HepG2 (cell line): Measurements from ENCODE around the gene DEFB124. TPM values are rescaled to one million over a fixed set of nuclear protein-coding genes. Genes with fewer than 3 reads are reported as not detected.
A peak's percentile ranks its signal among the peaks of the same experiment; 100 is the strongest.

Experiments
- ATAC-seq: fragments of 200-7000 bp; cut with Tn5 transposase; 3 replicates; pipeline ENCODE4 v1.9.1; 2020; ENCODE audit warnings: mild to moderate bottlenecking, moderate library complexity
- BruUV-seq: library from RNA; stranded (reverse); fragments of 400-500 nt; replicated peaks from 2 replicates; lab custom pipeline; 2021; lab: Mats Ljungman, UMichigan
- CTCF ChIA-PET: fragments of 300-600 bp; formaldehyde crosslinking; extraction: SDS; loops from one replicate; lab custom pipeline; 2021; ENCODE audit warnings: low total read pairs, inconsistent platforms, low intra/inter-chr PET ratio; lab: Yijun Ruan, JAX
- POLR2A ChIA-PET: fragments of 350-600 bp; sonication (Branson Sonifier 250); formaldehyde crosslinking; loops from one replicate; lab custom pipeline; 2020; ENCODE audit warnings: antibody characterized with exemption, inconsistent platforms; lab: Yijun Ruan, JAX
- DNase-seq: peaks from one replicate; pipeline ENCODE4 v3.0.0-alpha.2; 2015; ENCODE audit warnings: low spot score
- FAIRE-seq: peaks from 3 replicates; lab custom pipeline; 2011; peaks lifted over from hg19 to GRCh38; lab: Jason Lieb, UNC
- H2AFZ ChIP-seq: one replicate; pipeline ENCODE4 v1.6.1; 2011; ENCODE audit warnings: low read length, inconsistent platforms
- H3K27ac ChIP-seq: fragments of 300-600 bp; 3 replicates; pipeline ENCODE4 v1.8.0; 2011; ENCODE audit warnings: mixed run types, mild to moderate bottlenecking, mixed read lengths, low read length, inconsistent platforms; ENCODE audit not compliant: insufficient read depth; ENCODE audit errors: extremely low read length
- H3K27me3 ChIP-seq, 2 experiments: fragments of 200-600 bp in 1 of 2; 2 replicates in 1 of 2; 3 replicates in 1 of 2; pipeline versions ENCODE4 v1.6.0 to v1.8.0; 2011; ENCODE audit warnings: low read length in 2 of 2, mild to moderate bottlenecking in 2 of 2, moderate library complexity in 2 of 2, inconsistent platforms in 1 of 2; ENCODE audit not compliant: insufficient read depth in 2 of 2, control insufficient read depth in 1 of 2
- H3K36me3 ChIP-seq, 2 experiments: fragments of 200-600 bp in 1 of 2; replicated peaks in 1 of 2; 2 replicates in 1 of 2; 3 replicates in 1 of 2; pipeline versions ENCODE4 v1.5.1 to v1.8.0; 2011; ENCODE audit warnings: low read length in 2 of 2, inconsistent platforms in 1 of 2; ENCODE audit not compliant: insufficient read depth in 2 of 2, control insufficient read depth in 1 of 2
- H3K4me1 ChIP-seq: 2 replicates; pipeline ENCODE4 v1.5.1; 2012; ENCODE audit warnings: low read length, inconsistent platforms; ENCODE audit not compliant: insufficient read depth
- H3K4me2 ChIP-seq: 2 replicates; pipeline ENCODE4 v1.6.0; 2011; ENCODE audit warnings: low read depth, low read length, inconsistent platforms
- H3K4me3 ChIP-seq, 3 experiments: fragments of 200-600 bp in 1 of 3; sonication (generic), shearing (Covaris generic) in 1 of 3; replicated peaks in 1 of 3; 2 replicates each; pipeline ENCODE4 v1.5.1; 2011 to 2016; ENCODE audit warnings: low read length in 3 of 3, inconsistent platforms in 2 of 3, low read depth in 2 of 3, mild to moderate bottlenecking in 2 of 3, control low read depth in 1 of 3, mixed read lengths in 1 of 3; ENCODE audit not compliant: insufficient read depth in 1 of 3
- H3K79me2 ChIP-seq: one replicate; pipeline ENCODE4 v1.6.1; 2011; ENCODE audit warnings: low read length, inconsistent platforms; ENCODE audit not compliant: insufficient read depth
- H3K9ac ChIP-seq: 2 replicates; pipeline ENCODE4 v1.6.0; 2011; ENCODE audit warnings: mild to moderate bottlenecking, low read depth, low read length, inconsistent platforms; ENCODE audit not compliant: insufficient read depth
- H3K9me3 ChIP-seq: 2 replicates; pipeline ENCODE4 v1.5.1; 2012; ENCODE audit warnings: mild to moderate bottlenecking, low read length
- H4K20me1 ChIP-seq: 2 replicates; pipeline ENCODE4 v1.6.0; 2011; ENCODE audit warnings: inconsistent platforms, mild to moderate bottlenecking, low read length, moderate library complexity; ENCODE audit not compliant: insufficient read depth
- ARHGAP35 ChIP-seq: sonication (generic); formaldehyde crosslinking; IDR thresholded peaks from 2 replicates; pipeline ENCODE4 v1.9.0; 2022; ENCODE audit warnings: mild to moderate bottlenecking, inconsistent platforms, moderate library complexity, missing genetic modification reagents, borderline replicate concordance
- ATM ChIP-seq: fragments of 450-650 bp; IDR thresholded peaks from 2 replicates; pipeline ENCODE4 v1.7.1; 2017; ENCODE audit warnings: mild to moderate bottlenecking, borderline replicate concordance
- BRD4 ChIP-seq: sonication (generic); formaldehyde crosslinking; IDR thresholded peaks from 2 replicates; pipeline ENCODE4 v1.4.0; 2020; ENCODE audit warnings: missing genetic modification reagents
- CC2D1A ChIP-seq: sonication (generic); formaldehyde crosslinking; IDR thresholded peaks from 2 replicates; pipeline ENCODE4 v1.8.1; 2023; ENCODE audit warnings: mild to moderate bottlenecking, missing genetic modification reagents
- CREBL2 ChIP-seq: sonication (generic); formaldehyde crosslinking; IDR thresholded peaks from 2 replicates; pipeline ENCODE4 v1.8.1; 2023; ENCODE audit warnings: missing genetic modification reagents, mild to moderate bottlenecking, borderline replicate concordance
- FOXP1 ChIP-seq, 2 experiments: fragments of 450-650 bp in 1 of 2; IDR thresholded peaks; 2 replicates each; pipeline ENCODE4 v1.6.1; 2017 to 2018; ENCODE audit warnings: antibody characterized with exemption in 1 of 2
- MAFK ChIP-seq, 2 experiments: IDR thresholded peaks in 1 of 2; conservative IDR thresholded peaks in 1 of 2; 2 replicates each; pipeline ENCODE4 v1.6.1; 2011; ENCODE audit warnings: improper control_type of control experiment in 2 of 2, low read length in 2 of 2
- NR2F6 ChIP-seq, 2 experiments: IDR thresholded peaks; 2 replicates each; pipeline ENCODE4 v1.6.1; 2016; ENCODE audit warnings: antibody characterized with exemption in 1 of 2, mild to moderate bottlenecking in 1 of 2
- PAF1 ChIP-seq: IDR thresholded peaks from 2 replicates; pipeline ENCODE4 v1.6.1; 2016; ENCODE audit warnings: missing genetic modification reagents, missing compliant biosample characterization
- PTBP1 ChIP-seq: fragments of 200-400 bp; formaldehyde crosslinking; IDR thresholded peaks from 2 replicates; pipeline ENCODE4 v1.6.1; 2018; ENCODE audit warnings: low read length, low read depth; ENCODE audit not compliant: poor library complexity, severe bottlenecking
- RFXAP ChIP-seq: sonication (generic); formaldehyde crosslinking; IDR thresholded peaks from 2 replicates; pipeline ENCODE4 v1.4.0; 2020; ENCODE audit warnings: missing genetic modification reagents, borderline replicate concordance
- TCF12 ChIP-seq, 2 experiments: fragments of 450-650 bp in 1 of 2; sonication (generic) in 1 of 2; formaldehyde crosslinking in 1 of 2; IDR thresholded peaks; 2 replicates each; pipeline versions ENCODE4 v1.6.1 to v1.8.0; 2017 to 2022; ENCODE audit warnings: antibody characterized with exemption in 1 of 2, mild to moderate bottlenecking in 1 of 2, missing genetic modification reagents in 1 of 2, moderate library complexity in 1 of 2
- TP53 ChIP-seq: sonication (generic); formaldehyde crosslinking; conservative IDR thresholded peaks from 2 replicates; pipeline ENCODE4 v1.4.0; 2020; ENCODE audit warnings: missing genetic modification reagents
- ZFX ChIP-seq: sonication (generic); formaldehyde crosslinking; IDR thresholded peaks from 2 replicates; pipeline ENCODE4 v1.4.0; 2020; ENCODE audit warnings: mild to moderate bottlenecking, low read depth, missing genetic modification reagents, moderate library complexity
- ZMYM2 ChIP-seq: sonication (generic); formaldehyde crosslinking; IDR thresholded peaks from 2 replicates; pipeline ENCODE4 v1.8.0; 2022; ENCODE audit warnings: mild to moderate bottlenecking, missing genetic modification reagents
- ZNF335 ChIP-seq: sonication (generic); formaldehyde crosslinking; IDR thresholded peaks from 2 replicates; pipeline ENCODE4 v1.4.0; 2020; ENCODE audit warnings: missing genetic modification reagents
- ZNF337 ChIP-seq: sonication (generic); formaldehyde crosslinking; IDR thresholded peaks from 2 replicates; pipeline ENCODE4 v1.5.1; 2020; ENCODE audit warnings: missing genetic modification reagents, low read depth, mild to moderate bottlenecking, borderline replicate concordance
- ZNF501 ChIP-seq: sonication (generic); formaldehyde crosslinking; IDR thresholded peaks from 2 replicates; pipeline ENCODE4 v1.5.1; 2020; ENCODE audit warnings: mild to moderate bottlenecking, moderate library complexity, missing genetic modification reagents
- ZNF75D ChIP-seq: sonication (generic); formaldehyde crosslinking; IDR thresholded peaks from 2 replicates; pipeline ENCODE4 v1.8.1; 2023; ENCODE audit warnings: missing genetic modification reagents, mild to moderate bottlenecking, borderline replicate concordance
- WGBS: methylation state at CpG from one replicate; pipeline ENCODE4 v1.1.6; 2017; ENCODE audit warnings: low lambda C conversion rate; 5-methylcytosine and 5-hydroxymethylcytosine counted together
- in situ Hi-C: cut with HindIII; loops from 2 replicates; pipeline ENCODE4 v1.10.0; 2017; ENCODE audit warnings: low pct_unique_long_range_greater_than_20kb; ENCODE audit not compliant: extremely low pct_ligation_motif_present
- intact Hi-C: fragments of 100-400 bp; cut with micrococcal nuclease; formaldehyde crosslinking; loops from one replicate; pipeline ENCODE4 v1.10.0; 2022; ENCODE audit not compliant: unreplicated experiment
- polyA plus RNA-seq, 8 experiments: library from polyadenylated mRNA; depleted of rRNA in 3 of 8; stranded (reverse) in 7 of 8; unstranded in 1 of 8; fragments of >200 nt; fragmentation: Illumina TruSeq in 4 of 8; extraction: Trizol in 4 of 8; gene quantifications; 2 replicates each; pipeline versions ENCODE4 v1.2.1 to v1.2.3, GENCODE V29; 2011 to 2016; ENCODE audit warnings: low read depth in 4 of 8, missing spikeins in 1 of 8, mixed read lengths in 1 of 8; ENCODE audit not compliant: insufficient read depth in 1 of 8
- total RNA-seq, 5 experiments: library from RNA; depleted of rRNA; stranded (reverse); fragments of >200 nt; fragmentation: Illumina TruSeq; extraction: Trizol; gene quantifications; 2 replicates each; pipeline ENCODE4 v1.2.3, GENCODE V29; 2016; ENCODE audit warnings: low read depth in 1 of 5
- TF ChIP-seq, protein P1 (sequence below): sonication (generic); formaldehyde crosslinking; IDR thresholded peaks from 2 replicates; pipeline ENCODE4 v1.8.0; 2022; ENCODE audit warnings: low read depth, missing genetic modification reagents

Gene DEFB124
- total and polyA plus RNA-seq, 2 of the 13 experiments (the other 11 are each of a cell fraction or from before 2014, with no cell fraction given), result not detected

GRCh38 chr20:31514154-31515071, 39.5 kb upstream of the DEFB124 start, which contains the start of gene HM13 (continued):
- TF ChIP-seq CREBL2 (peak; percentile 33; the same call in 1 of the 2 replicates), ATM (no peak), ZNF337 (CRISPR knock-in tag) (no peak), BRD4 (CRISPR knock-in tag) (peak; percentile 99), MAFK (conservative IDR thresholded peaks at IDR 0.05 in 1 of 2, IDR thresholded peaks at IDR 0.05 in 1 of 2; ENCODE audit: low read length in 2 of 2) (no peak), ARHGAP35 (peak; percentile 90), ZNF75D (CRISPR knock-in tag) (0 out of 2 replicates have a peak, but pooled peaks have one; percentile 50), NR2F6 (IDR thresholded peaks at IDR 0.05) (no peak), NR2F6 (CRISPR knock-in tag; IDR thresholded peaks at IDR 0.05) (0 out of 2 replicates have a peak, but pooled peaks have one; percentile 46), RFXAP (peak; percentile 94), FOXP1 (IDR thresholded peaks at IDR 0.05) (no peak), FOXP1 (CRISPR knock-in tag; IDR thresholded peaks at IDR 0.05) (no peak), ZNF501 (CRISPR knock-in tag) (peak; percentile 98)

GRCh38 chr20:31508517-31509244, 33.8 kb upstream of the DEFB124 start:
- CTCF ChIA-PET, result no interaction called here
- H3K27ac ChIP-seq, result no peak overlapping the region
- H3K9me3 ChIP-seq, result no peaks in the 10 kb centered on the region
- H3K79me2 ChIP-seq, result no peaks in the 10 kb centered on the region
- POLR2A ChIA-PET, result no interaction called here
- H2AFZ ChIP-seq, result no peak overlapping the region
- peak; percentile 87 for ATAC-seq
- no peak overlapping the region for H3K4me2 ChIP-seq
- no peak for FAIRE-seq
- in situ Hi-C loops, result no loop called here
- BruUV-seq, result no TSS peak
- no peak for DNase-seq
- intact Hi-C loops, result no loop called here
- H4K20me1 ChIP-seq, result no peaks in the 10 kb centered on the region
- H3K4me1 ChIP-seq, result peaks cover 2% of the 10 kb centered on the region; the same call in 1 of the 2 replicates
- H3K27me3 ChIP-seq, result peaks cover 0 to 3% of the 10 kb centered on the region in 2 experiments; a peak in 1 of 5 replicates
- H3K4me3 ChIP-seq, result no peak overlapping the region
- WGBS, result 28% methylated on average over 5 of the region's 5 CpGs
- H3K9ac ChIP-seq, result no peak overlapping the region
- no peaks in the 10 kb centered on the region for H3K36me3 ChIP-seq
- no peak for TF ChIP-seq CREBL2
- no peak for TF ChIP-seq PAF1 (CRISPR knock-in tag)
- TF ChIP-seq, protein P1, sequence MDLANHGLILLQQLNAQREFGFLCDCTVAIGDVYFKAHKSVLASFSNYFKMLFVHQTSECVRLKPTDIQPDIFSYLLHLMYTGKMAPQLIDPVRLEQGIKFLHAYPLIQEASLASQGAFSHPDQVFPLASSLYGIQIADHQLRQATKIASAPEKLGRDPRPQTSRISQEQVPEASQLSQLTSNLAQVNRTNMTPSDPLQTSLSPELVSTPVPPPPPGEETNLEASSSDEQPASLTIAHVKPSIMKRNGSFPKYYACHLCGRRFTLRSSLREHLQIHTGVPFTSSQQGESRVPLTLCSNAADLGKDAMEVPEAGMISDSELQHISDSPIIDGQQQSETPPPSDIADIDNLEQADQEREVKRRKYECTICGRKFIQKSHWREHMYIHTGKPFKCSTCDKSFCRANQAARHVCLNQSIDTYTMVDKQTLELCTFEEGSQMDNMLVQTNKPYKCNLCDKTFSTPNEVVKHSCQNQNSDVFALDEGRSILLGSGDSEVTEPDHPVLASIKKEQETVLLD, result no peak
- no peak for TF ChIP-seq ZNF335
- no peak for TF ChIP-seq PTBP1
- TF ChIP-seq TCF12 (IDR thresholded peaks at IDR 0.05), result no peak
- TF ChIP-seq TCF12 (CRISPR knock-in tag; IDR thresholded peaks at IDR 0.05), result no peak
- TF ChIP-seq CC2D1A (CRISPR knock-in tag), result no peak
- no peak for TF ChIP-seq TP53 (CRISPR knock-in tag)
- no peak for TF ChIP-seq ZMYM2 (CRISPR knock-in tag)
- TF ChIP-seq ZFX (CRISPR knock-in tag), result no peak
